Measurements from ENCODE around the gene RFTN1. TPM values are rescaled to one million over a fixed set of nuclear protein-coding genes. Genes with fewer than 3 reads are reported as not detected.

The RFTN1 gene
- polyA plus RNA-seq, 2 donors, result 2.1 to 3.7 TPM

- WGBS, 2 donors, result 88 to 89% methylated on average over 9 of the region's 9 CpGs
- no peak overlapping the region for H3K27ac ChIP-seq (ENCODE audit: low read depth in 2 of 2, low read length in 1 of 2)
- peaks cover 0 to 2% of the 10 kb centered on the region in 2 donors for H3K36me3 ChIP-seq (ENCODE audit: control insufficient read depth in 2 of 2, insufficient read depth in 2 of 2, low read length in 1 of 2)
- no peak overlapping the region for H3K4me3 ChIP-seq (ENCODE audit: low read depth in 1 of 2, low read length in 2 of 2)
- no peaks in the 10 kb centered on the region for H3K9me3 ChIP-seq (ENCODE audit: control insufficient read depth in 2 of 2, insufficient read depth in 1 of 2, low read depth in 1 of 2, low read length in 1 of 2)
- H3K27me3 ChIP-seq (ENCODE audit: control insufficient read depth in 1 of 2, insufficient read depth in 2 of 2, low read length in 2 of 2), result no peaks in the 10 kb centered on the region
- H3K4me1 ChIP-seq (ENCODE audit: control insufficient read depth in 2 of 2, insufficient read depth in 2 of 2, low read length in 1 of 2), result peaks cover 3 to 4% of the 10 kb centered on the region in 2 donors
These were observed 183.7 kb downstream of the RFTN1 start for GRCh38 chr3:16329826-16330129.

DNA sequence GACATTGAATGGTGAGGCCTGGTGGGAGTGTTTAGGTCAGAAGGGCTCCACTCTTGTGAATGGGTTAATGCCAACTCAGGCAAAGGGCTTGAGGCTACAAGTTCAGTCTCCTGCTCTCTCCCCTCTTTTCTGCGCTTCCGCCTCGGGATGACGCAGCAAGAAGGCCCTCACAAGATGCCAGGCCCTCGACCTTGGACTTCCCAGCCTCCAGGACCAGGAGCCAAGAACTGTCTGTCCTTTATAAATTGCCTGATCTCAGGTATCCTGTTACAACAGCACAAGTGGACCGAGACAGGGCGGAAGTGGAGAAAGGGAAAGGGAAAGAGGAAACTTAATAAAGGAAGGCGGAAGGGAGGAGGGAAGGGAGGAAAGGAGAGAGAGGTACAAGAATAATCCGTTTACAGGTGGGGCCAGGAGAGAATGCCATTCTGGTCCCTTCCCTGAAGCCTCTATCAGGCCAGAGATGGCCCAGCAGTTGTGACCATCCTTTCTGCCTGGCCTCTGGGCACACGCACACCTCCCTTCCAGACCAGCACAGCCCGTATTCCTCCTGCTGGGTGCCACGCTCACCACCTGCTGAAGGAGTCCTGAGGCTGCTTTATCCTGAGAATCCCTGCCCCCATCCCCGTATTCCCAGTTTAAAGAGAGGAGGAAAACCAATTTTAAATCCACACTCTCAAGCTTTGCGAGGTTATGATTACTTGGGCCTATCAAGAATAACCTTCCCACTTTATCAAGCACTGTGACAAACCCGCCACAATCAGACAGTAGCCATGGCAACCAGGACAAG is 184.3 kb downstream of the RFTN1 start:
- Histone ChIP-seq H3K27ac (ENCODE audit: low read depth in 2 of 2, low read length in 1 of 2) (no peak overlapping the region), H3K9me3 (ENCODE audit: control insufficient read depth in 2 of 2, insufficient read depth in 1 of 2, low read depth in 1 of 2, low read length in 1 of 2) (no peaks in the 10 kb centered on the region), H3K36me3 (ENCODE audit: control insufficient read depth in 2 of 2, insufficient read depth in 2 of 2, low read length in 1 of 2) (peaks cover 0 to 2% of the 10 kb centered on the region in 2 donors), H3K4me3 (ENCODE audit: low read depth in 1 of 2, low read length in 2 of 2) (no peak overlapping the region), H3K4me1 (ENCODE audit: control insufficient read depth in 2 of 2, insufficient read depth in 2 of 2, low read length in 1 of 2) (peaks cover 3 to 4% of the 10 kb centered on the region in 2 donors), H3K27me3 (ENCODE audit: control insufficient read depth in 1 of 2, insufficient read depth in 2 of 2, low read length in 2 of 2) (no peaks in the 10 kb centered on the region)
- 86 to 91% methylated on average over 15 of the region's 15 CpGs for WGBS, 2 donors

- H3K36me3 ChIP-seq (ENCODE audit: control insufficient read depth in 2 of 2, insufficient read depth in 2 of 2, low read length in 1 of 2), result peaks cover 0 to 2% of the 10 kb centered on the region in 2 donors
- WGBS, 2 donors, result 89 to 90% methylated on average over 6 of the region's 6 CpGs
- no peak overlapping the region for H3K4me3 ChIP-seq (ENCODE audit: low read depth in 1 of 2, low read length in 2 of 2)
- H3K4me1 ChIP-seq (ENCODE audit: control insufficient read depth in 2 of 2, insufficient read depth in 2 of 2, low read length in 1 of 2), result peaks cover 3 to 4% of the 10 kb centered on the region in 2 donors
- no peaks in the 10 kb centered on the region for H3K27me3 ChIP-seq (ENCODE audit: control insufficient read depth in 1 of 2, insufficient read depth in 2 of 2, low read length in 2 of 2)
- H3K27ac ChIP-seq (ENCODE audit: low read depth in 2 of 2, low read length in 1 of 2), result no peak overlapping the region
- H3K9me3 ChIP-seq (ENCODE audit: control insufficient read depth in 2 of 2, insufficient read depth in 1 of 2, low read depth in 1 of 2, low read length in 1 of 2), result no peaks in the 10 kb centered on the region
These were observed 185.4 kb downstream of the RFTN1 start for GRCh38 chr3:16328124-16328523.

DNA sequence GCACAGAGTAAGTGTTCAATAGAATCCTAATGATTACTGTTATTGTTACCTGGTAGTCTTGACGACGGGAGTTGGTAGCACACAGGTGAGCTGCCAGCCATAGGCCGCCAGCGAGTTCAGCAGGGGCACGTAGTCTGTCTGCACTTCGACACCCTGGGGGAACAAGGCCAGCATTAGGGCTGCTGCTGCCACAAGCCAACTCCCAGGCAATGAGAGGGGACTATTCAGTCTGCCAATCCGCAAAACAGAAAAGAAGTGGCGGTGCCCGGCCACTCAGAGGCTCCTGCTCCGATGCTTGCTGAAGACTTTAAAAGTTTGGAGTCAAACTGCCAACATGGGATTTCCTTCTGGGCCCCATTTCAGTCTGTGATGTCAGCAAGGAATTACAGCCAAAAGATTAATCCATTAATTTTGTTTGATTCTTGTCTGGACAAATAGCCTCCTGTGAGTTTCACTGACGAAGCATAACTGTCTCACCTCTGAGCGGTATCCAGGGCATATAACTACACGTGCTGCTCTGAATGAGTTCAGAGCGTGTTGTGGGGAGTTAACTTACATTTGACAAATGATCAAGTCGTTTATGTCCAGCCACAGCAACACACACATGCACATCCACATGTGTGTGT is 186.7 kb downstream of the RFTN1 start:
- Histone ChIP-seq H3K4me3 (ENCODE audit: low read depth in 1 of 2, low read length in 2 of 2) (no peak overlapping the region), H3K27ac (ENCODE audit: low read depth in 2 of 2, low read length in 1 of 2) (no peak overlapping the region), H3K36me3 (ENCODE audit: control insufficient read depth in 2 of 2, insufficient read depth in 2 of 2, low read length in 1 of 2) (peaks cover 2 to 3% of the 10 kb centered on the region in 2 donors), H3K27me3 (ENCODE audit: control insufficient read depth in 1 of 2, insufficient read depth in 2 of 2, low read length in 2 of 2) (no peaks in the 10 kb centered on the region), H3K9me3 (ENCODE audit: control insufficient read depth in 2 of 2, insufficient read depth in 1 of 2, low read depth in 1 of 2, low read length in 1 of 2) (no peaks in the 10 kb centered on the region), H3K4me1 (ENCODE audit: control insufficient read depth in 2 of 2, insufficient read depth in 2 of 2, low read length in 1 of 2) (peaks cover 4 to 7% of the 10 kb centered on the region in 2 donors)
- 42 to 57% methylated on average over 15 of the region's 15 CpGs for WGBS, 2 donors

DNA sequence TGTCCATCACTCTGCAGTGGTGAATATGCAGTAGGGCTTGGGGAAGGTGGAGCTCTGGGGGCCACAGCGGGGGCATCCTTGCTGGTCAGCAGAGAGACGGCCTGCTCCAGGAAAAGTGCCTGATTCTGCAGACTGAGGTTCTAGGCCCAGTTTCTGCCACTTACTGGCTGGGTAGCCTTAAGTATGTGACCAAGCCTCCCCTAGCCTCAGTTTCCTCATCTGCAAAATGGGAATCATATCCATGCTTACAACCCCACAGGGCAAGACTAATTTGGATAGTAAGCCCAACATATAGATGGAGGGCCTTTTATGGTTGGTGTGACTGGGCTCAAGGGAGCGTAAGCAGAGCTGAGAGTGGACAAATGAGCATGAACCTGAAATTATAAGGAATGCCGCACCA is 187.6 kb downstream of the RFTN1 start:
- Histone ChIP-seq H3K36me3 (ENCODE audit: control insufficient read depth in 2 of 2, insufficient read depth in 2 of 2, low read length in 1 of 2) (peaks cover 3 to 6% of the 10 kb centered on the region in 2 donors), H3K27ac (ENCODE audit: low read depth in 2 of 2, low read length in 1 of 2) (no peak overlapping the region)

DNA sequence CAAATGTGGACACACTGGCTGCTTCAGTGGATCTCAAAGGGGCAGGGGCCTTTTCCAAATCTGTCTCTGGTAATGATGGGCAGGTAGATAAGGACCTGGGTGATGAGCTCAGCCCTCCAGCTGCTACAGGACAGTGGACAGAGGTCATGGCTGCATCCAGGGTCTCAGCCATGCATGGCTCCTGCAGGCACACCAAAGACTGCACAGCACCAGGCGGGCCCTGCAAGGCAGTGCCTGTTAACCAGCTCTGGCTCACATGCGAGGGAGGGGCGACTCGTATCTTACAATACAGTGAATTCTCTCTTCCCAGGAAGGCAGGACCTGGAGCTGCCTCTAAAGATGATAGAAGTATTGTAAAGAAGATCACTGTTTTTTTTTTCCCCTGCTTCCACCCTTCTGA is 189.8 kb downstream of the RFTN1 start:
- Histone ChIP-seq H3K27ac (ENCODE audit: low read depth in 2 of 2, low read length in 1 of 2) (no peak overlapping the region), H3K27me3 (ENCODE audit: control insufficient read depth in 1 of 2, insufficient read depth in 2 of 2, low read length in 2 of 2) (no peaks in the 10 kb centered on the region), H3K36me3 (ENCODE audit: control insufficient read depth in 2 of 2, insufficient read depth in 2 of 2, low read length in 1 of 2) (peaks cover 3 to 8% of the 10 kb centered on the region in 2 donors), H3K4me1 (ENCODE audit: control insufficient read depth in 2 of 2, insufficient read depth in 2 of 2, low read length in 1 of 2) (peaks cover 4 to 8% of the 10 kb centered on the region in 2 donors), H3K4me3 (ENCODE audit: low read depth in 1 of 2, low read length in 2 of 2) (no peak overlapping the region), H3K9me3 (ENCODE audit: control insufficient read depth in 2 of 2, insufficient read depth in 1 of 2, low read depth in 1 of 2, low read length in 1 of 2) (no peaks in the 10 kb centered on the region)
- 94 to 96% methylated on average over 4 of the region's 4 CpGs for WGBS, 2 donors

More for the DNA sequence above, 187.6 kb downstream of the RFTN1 start:
- no peaks in the 10 kb centered on the region for H3K27me3 ChIP-seq (ENCODE audit: control insufficient read depth in 1 of 2, insufficient read depth in 2 of 2, low read length in 2 of 2)
- peaks cover 4 to 8% of the 10 kb centered on the region in 2 donors for H3K4me1 ChIP-seq (ENCODE audit: control insufficient read depth in 2 of 2, insufficient read depth in 2 of 2, low read length in 1 of 2)
- no peaks in the 10 kb centered on the region for H3K9me3 ChIP-seq (ENCODE audit: control insufficient read depth in 2 of 2, insufficient read depth in 1 of 2, low read depth in 1 of 2, low read length in 1 of 2)
- WGBS, 2 donors, result 97 to 98% methylated on average over 4 of the region's 4 CpGs
- H3K4me3 ChIP-seq (ENCODE audit: low read depth in 1 of 2, low read length in 2 of 2), result no peak overlapping the region

- H3K27me3 ChIP-seq (ENCODE audit: control insufficient read depth in 1 of 2, insufficient read depth in 2 of 2, low read length in 2 of 2), result no peaks in the 10 kb centered on the region
- H3K4me1 ChIP-seq (ENCODE audit: control insufficient read depth in 2 of 2, insufficient read depth in 2 of 2, low read length in 1 of 2), result peaks cover 0 to 8% of the 10 kb centered on the region in 2 donors
- H3K9me3 ChIP-seq (ENCODE audit: control insufficient read depth in 2 of 2, insufficient read depth in 1 of 2, low read depth in 1 of 2, low read length in 1 of 2), result no peaks in the 10 kb centered on the region
- no peak overlapping the region for H3K4me3 ChIP-seq (ENCODE audit: low read depth in 1 of 2, low read length in 2 of 2)
- peaks cover 3 to 8% of the 10 kb centered on the region in 2 donors for H3K36me3 ChIP-seq (ENCODE audit: control insufficient read depth in 2 of 2, insufficient read depth in 2 of 2, low read length in 1 of 2)
- WGBS, 2 donors, result 61 to 72% methylated on average over 5 of the region's 5 CpGs
- H3K27ac ChIP-seq (ENCODE audit: low read depth in 2 of 2, low read length in 1 of 2), result no peak overlapping the region
These were observed 191.3 kb downstream of the RFTN1 start for GRCh38 chr3:16322189-16322588.

GRCh38 chr3:16320711-16321110 is 192.8 kb downstream of the RFTN1 start:
- Histone ChIP-seq H3K27ac (ENCODE audit: low read depth in 2 of 2, low read length in 1 of 2) (no peak overlapping the region), H3K9me3 (ENCODE audit: control insufficient read depth in 2 of 2, insufficient read depth in 1 of 2, low read depth in 1 of 2, low read length in 1 of 2) (no peaks in the 10 kb centered on the region), H3K4me1 (ENCODE audit: control insufficient read depth in 2 of 2, insufficient read depth in 2 of 2, low read length in 1 of 2) (peaks cover 0 to 5% of the 10 kb centered on the region in 2 donors), H3K36me3 (ENCODE audit: control insufficient read depth in 2 of 2, insufficient read depth in 2 of 2, low read length in 1 of 2) (peaks cover 3 to 11% of the 10 kb centered on the region in 2 donors), H3K27me3 (ENCODE audit: control insufficient read depth in 1 of 2, insufficient read depth in 2 of 2, low read length in 2 of 2) (no peaks in the 10 kb centered on the region), H3K4me3 (ENCODE audit: low read depth in 1 of 2, low read length in 2 of 2) (no peak overlapping the region)
- 94% methylated on average over 3 of the region's 3 CpGs for WGBS, 2 donors

DNA sequence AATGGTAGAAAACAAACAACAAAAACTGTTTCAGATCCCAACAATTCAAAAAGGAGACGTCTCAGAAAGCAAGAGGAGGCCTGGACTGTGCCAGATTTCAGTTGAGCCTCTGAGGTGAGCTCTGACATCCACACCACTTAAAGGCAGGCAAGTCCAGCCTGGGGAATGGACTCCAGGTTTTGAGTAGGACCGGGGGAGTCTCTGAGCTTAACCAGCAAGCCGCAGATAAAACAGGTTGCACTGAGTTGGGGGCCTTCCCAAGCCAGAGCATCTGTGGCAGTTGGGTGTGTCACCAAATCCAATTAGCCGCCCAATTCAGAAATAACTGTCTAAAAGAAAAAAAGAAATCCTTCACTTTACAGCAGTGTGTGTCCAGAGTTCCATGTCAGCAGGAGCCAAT is 193.8 kb downstream of the RFTN1 start:
- H3K4me3 ChIP-seq (ENCODE audit: low read depth in 1 of 2, low read length in 2 of 2), result no peak overlapping the region
- no peaks in the 10 kb centered on the region for H3K9me3 ChIP-seq (ENCODE audit: control insufficient read depth in 2 of 2, insufficient read depth in 1 of 2, low read depth in 1 of 2, low read length in 1 of 2)
- peaks cover 0 to 5% of the 10 kb centered on the region in 2 donors for H3K4me1 ChIP-seq (ENCODE audit: control insufficient read depth in 2 of 2, insufficient read depth in 2 of 2, low read length in 1 of 2)
- no peaks in the 10 kb centered on the region for H3K27me3 ChIP-seq (ENCODE audit: control insufficient read depth in 1 of 2, insufficient read depth in 2 of 2, low read length in 2 of 2)
- H3K27ac ChIP-seq (ENCODE audit: low read depth in 2 of 2, low read length in 1 of 2), result no peak overlapping the region
- 91 to 93% methylated on average over 4 of the region's 4 CpGs for WGBS, 2 donors
- H3K36me3 ChIP-seq (ENCODE audit: control insufficient read depth in 2 of 2, insufficient read depth in 2 of 2, low read length in 1 of 2), result peaks cover 3 to 10% of the 10 kb centered on the region in 2 donors
